ENCODE measurements around the gene LGR4. TPM values are rescaled to one million over a fixed set of nuclear protein-coding genes. Genes with fewer than 3 reads are reported as not detected.
A peak's percentile ranks its signal among the peaks of the same experiment; 100 is the strongest.

The LGR4 gene
- polyA plus RNA-seq, 3 donors: 127 to 150 (median 149) TPM

DNA sequence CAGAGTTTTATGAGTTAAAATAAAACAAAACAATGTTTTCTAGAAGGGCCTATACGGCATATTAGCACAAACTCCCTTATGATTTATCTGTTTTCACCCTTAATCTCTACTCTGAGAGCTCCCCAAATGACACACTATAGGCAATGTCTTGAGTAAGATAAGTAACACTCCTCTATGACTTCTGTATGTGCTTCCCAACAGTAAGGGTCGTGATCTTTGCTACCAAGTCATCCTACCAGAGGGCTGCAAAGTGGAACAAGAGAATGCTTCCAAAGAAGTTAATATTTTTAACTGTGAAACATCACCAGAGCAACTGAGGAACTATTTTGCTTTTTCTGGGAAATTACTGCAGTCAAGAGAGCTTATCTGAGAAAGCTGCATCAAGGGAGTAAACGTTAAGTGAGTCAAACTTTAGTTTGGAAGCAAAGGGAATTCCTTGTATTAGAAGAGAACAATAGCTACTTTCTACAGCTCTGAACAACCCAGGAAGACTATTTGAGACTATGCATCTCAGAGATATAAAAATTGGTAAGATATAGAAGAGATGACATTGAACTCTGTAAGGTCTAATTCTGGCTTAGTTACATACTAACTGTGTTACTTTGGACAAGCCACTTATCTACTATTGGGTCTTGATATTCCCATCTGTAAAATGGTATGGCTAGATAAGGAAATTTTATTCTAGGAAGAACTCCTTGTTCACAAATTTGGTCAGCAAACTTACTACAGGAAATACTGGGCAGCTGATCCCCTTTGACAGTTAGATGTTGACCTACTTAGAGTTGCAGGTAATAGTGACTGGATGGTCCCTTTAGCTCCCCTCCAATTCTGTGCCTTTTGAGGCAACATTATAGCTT is 65.9 kb downstream of the LGR4 start:
- DNase-seq (ENCODE audit: low read depth in 3 of 3, low spot score in 2 of 3): no peak

GRCh38 chr11:27405134-27405533 is 67.5 kb downstream of the LGR4 start:
- no peak for DNase-seq (ENCODE audit: low read depth in 3 of 3, low spot score in 2 of 3)

DNA sequence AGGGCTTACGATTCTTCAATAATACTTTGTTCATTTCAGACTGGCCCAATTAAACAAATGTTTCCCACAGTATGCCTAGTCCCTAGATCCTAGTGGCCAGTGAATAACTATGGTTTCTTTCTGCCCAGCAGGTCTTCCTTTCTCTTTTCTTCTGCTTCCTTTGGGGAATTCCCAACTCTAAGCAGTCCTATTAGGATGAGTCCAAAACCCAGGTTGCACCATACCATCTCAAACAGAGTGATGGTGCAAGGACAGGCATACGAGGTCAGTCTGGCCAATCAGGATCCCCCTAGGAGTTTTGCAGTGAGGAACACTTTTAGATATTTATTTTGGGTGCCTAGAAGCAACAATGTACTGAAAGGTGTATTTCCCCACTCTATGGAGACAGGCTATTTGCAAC is 68.2 kb downstream of the LGR4 start:
- no peak for DNase-seq (ENCODE audit: low read depth in 3 of 3, low spot score in 2 of 3)

DNA sequence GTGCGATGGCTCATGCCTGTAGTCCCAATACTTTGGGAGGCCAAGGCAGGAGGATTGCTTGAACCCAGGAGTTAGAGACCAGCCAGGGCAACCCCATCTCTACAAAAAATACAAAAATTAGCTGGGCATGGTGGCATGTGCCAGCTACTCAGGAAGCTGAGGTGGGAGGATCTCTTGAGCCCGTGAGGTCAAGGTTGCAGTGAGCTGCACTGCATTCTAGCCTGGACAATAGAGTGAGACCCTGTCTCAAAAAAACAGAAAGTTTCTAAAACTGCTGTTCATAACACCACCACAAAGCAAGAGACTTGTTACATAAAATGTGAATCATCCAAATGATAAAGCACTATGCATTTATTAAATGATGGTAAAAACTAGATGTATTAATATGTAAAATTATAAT is 69.4 kb downstream of the LGR4 start:
- DNase-seq (ENCODE audit: low read depth in 3 of 3, low spot score in 2 of 3): no peak

GRCh38 chr11:27402450-27402849 is 70.1 kb downstream of the LGR4 start:
- no peak for DNase-seq (ENCODE audit: low read depth in 3 of 3, low spot score in 2 of 3)

- DNase-seq (ENCODE audit: low read depth in 3 of 3, low spot score in 2 of 3): no peak
Measured at GRCh38 chr11:27401833-27402316, 70.7 kb downstream of the LGR4 start.

GRCh38 chr11:27401280-27401832 is 71.2 kb downstream of the LGR4 start:
- DNase-seq (ENCODE audit: low read depth in 3 of 3, low spot score in 2 of 3): no peak

DNA sequence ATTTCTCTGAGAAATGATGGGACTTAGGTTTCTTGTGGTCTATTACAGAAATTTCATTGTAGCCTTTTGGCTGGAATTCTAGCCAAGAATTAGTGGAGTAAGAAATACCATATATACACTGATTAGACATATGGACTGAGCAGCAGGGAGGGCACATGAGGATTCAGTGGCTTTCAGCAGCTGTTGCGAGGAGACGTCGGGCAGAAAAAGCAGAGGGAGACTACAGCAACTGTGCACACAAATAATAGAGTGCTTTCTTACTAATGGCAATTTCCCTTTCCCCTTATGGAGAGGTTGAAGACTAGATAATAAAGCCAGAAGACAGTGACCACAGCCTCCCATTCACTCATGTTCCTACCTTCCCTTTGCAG is 74.2 kb downstream of the LGR4 start:
- DNase-seq (ENCODE audit: low read depth in 3 of 3, low spot score in 2 of 3): no peak

GRCh38 chr11:27397624-27398399 is 74.8 kb downstream of the LGR4 start:
- no peak for DNase-seq (ENCODE audit: low read depth in 3 of 3, low spot score in 2 of 3)

GRCh38 chr11:27396259-27396839 is 76.2 kb downstream of the LGR4 start:
- DNase-seq (ENCODE audit: low read depth in 3 of 3, low spot score in 2 of 3): no peak

GRCh38 chr11:27395556-27396258 is 76.9 kb downstream of the LGR4 start:
- DNase-seq (ENCODE audit: low read depth in 3 of 3, low spot score in 2 of 3): peak in 2 of 3 donors; percentile 61 to 65

- DNase-seq (ENCODE audit: low read depth in 3 of 3, low spot score in 2 of 3): no peak
Measured at GRCh38 chr11:27394781-27395228, 77.8 kb downstream of the LGR4 start.

- no peak for DNase-seq (ENCODE audit: low read depth in 3 of 3, low spot score in 2 of 3)
Measured at GRCh38 chr11:27392278-27393114, 80.1 kb downstream of the LGR4 start.

GRCh38 chr11:27391331-27392015 is 81.1 kb downstream of the LGR4 start:
- DNase-seq (ENCODE audit: low read depth in 3 of 3, low spot score in 2 of 3): no peak

- no peak for DNase-seq (ENCODE audit: low read depth in 3 of 3, low spot score in 2 of 3)
Measured at GRCh38 chr11:27390318-27391295, 82.0 kb downstream of the LGR4 start.

- no peak for DNase-seq (ENCODE audit: low read depth in 3 of 3, low spot score in 2 of 3)
Measured at GRCh38 chr11:27388869-27389268, 83.7 kb downstream of the LGR4 start.

- no peak for DNase-seq (ENCODE audit: low read depth in 3 of 3, low spot score in 2 of 3)
Measured at GRCh38 chr11:27388001-27388400, 84.6 kb downstream of the LGR4 start.

- DNase-seq (ENCODE audit: low read depth in 3 of 3, low spot score in 2 of 3): no peak
Measured at GRCh38 chr11:27387362-27387761, 85.2 kb downstream of the LGR4 start.
